Measurements from ENCODE around the gene PITPNB.

DNA sequence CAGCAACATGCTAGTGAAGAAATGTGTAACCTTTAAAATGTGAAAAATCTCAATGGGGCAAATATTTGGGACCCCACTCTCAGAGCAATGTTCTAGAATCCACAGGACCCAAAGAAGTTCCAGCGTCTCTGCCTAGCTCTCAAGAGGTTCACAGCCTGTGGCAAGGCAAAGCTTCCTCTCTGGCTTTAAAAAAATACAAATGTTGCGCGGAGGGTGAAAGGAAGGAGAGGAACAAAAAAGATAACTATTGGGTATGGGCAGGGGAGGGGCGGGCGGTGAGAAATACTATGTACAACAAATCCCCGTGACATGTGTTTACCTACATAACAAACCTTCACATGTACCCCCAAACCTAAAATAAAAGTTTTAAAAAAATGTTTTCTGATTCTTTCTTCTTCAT is 53.6 kb downstream of the PITPNB start:
- TF ChIP-seq ZNF274 (IDR thresholded peaks at IDR 0.05; ENCODE audit: low read depth, low read length) (no peak), YY1 (IDR thresholded peaks at IDR 0.05; ENCODE audit: insufficient read depth, insufficient read length) (no peak), SUZ12 (IDR thresholded peaks at IDR 0.05; ENCODE audit: extremely low read depth, insufficient read depth, insufficient read length) (no peak)

All from NT2/D1 (cell line).